GM23338 (cell line): Measurements from ENCODE around the gene TACC3. TPM values are rescaled to one million over a fixed set of nuclear protein-coding genes. Genes with fewer than 3 reads are reported as not detected.

Experiments used
- ATAC-seq: fragments of 200-7000 bp; cut with Tn5 transposase; 3 replicates; pipeline ENCODE4 v1.9.1; 2020
- DNase-seq: peaks from one replicate; pipeline ENCODE4 v3.0.0-alpha.2; 2015; ENCODE audit warnings: low spot score
- H2AFZ ChIP-seq: fragments of 200-600 bp; sonication (generic); 2 replicates; pipeline ENCODE4 v1.8.0; 2016; ENCODE audit warnings: antibody characterized with exemption, mild to moderate bottlenecking, moderate library complexity
- H3F3A ChIP-seq: fragments of 200-600 bp; sonication (generic); replicated peaks from 2 replicates; pipeline ENCODE4 v1.8.0; 2017; ENCODE audit warnings: antibody characterized with exemption, mixed run types, low read depth
- H3K27ac ChIP-seq: fragments of 200-600 bp; sonication (generic); 2 replicates; pipeline ENCODE4 v1.6.1; 2016; ENCODE audit warnings: low read depth
- H3K27me3 ChIP-seq: fragments of 200-600 bp; sonication (generic); 2 replicates; pipeline ENCODE4 v1.8.0; 2016; ENCODE audit warnings: mild to moderate bottlenecking, mixed run types, moderate library complexity; ENCODE audit not compliant: insufficient read depth
- H3K36me3 ChIP-seq: fragments of 200-600 bp; sonication (generic); 2 replicates; pipeline ENCODE4 v1.8.0; 2016; ENCODE audit warnings: mild to moderate bottlenecking; ENCODE audit not compliant: insufficient read depth
- H3K4me1 ChIP-seq: fragments of 200-600 bp; sonication (generic); 2 replicates; pipeline ENCODE4 v1.8.0; 2016; ENCODE audit warnings: mild to moderate bottlenecking, moderate library complexity; ENCODE audit not compliant: insufficient read depth
- H3K4me2 ChIP-seq: fragments of 200-600 bp; sonication (generic); 2 replicates; pipeline ENCODE4 v1.7.1; 2017; ENCODE audit warnings: mixed run types
- H3K4me3 ChIP-seq: fragments of 200-600 bp; sonication (generic); 2 replicates; pipeline ENCODE4 v1.6.1; 2016; ENCODE audit warnings: mixed run types
- H3K79me2 ChIP-seq: fragments of 200-600 bp; sonication (generic); replicated peaks from 2 replicates; pipeline ENCODE4 v1.8.0; 2017; ENCODE audit warnings: mild to moderate bottlenecking; ENCODE audit not compliant: insufficient read depth
- H3K9me2 ChIP-seq: fragments of 200-600 bp; sonication (generic); 2 replicates; pipeline ENCODE4 v1.8.0; 2017; ENCODE audit not compliant: insufficient read depth
- H4K20me1 ChIP-seq: fragments of 200-600 bp; sonication (generic); replicated peaks from 2 replicates; pipeline ENCODE4 v1.8.0; 2017; ENCODE audit warnings: mild to moderate bottlenecking; ENCODE audit not compliant: insufficient read depth
- H3K27ac Mint-ChIP-seq: 2 replicates; pipeline ENCODE4 v1.8.0; 2020; ENCODE audit warnings: inconsistent platforms, mild to moderate bottlenecking, moderate library complexity, mixed read lengths
- H3K27me3 Mint-ChIP-seq: 3 replicates; pipeline ENCODE4 v1.8.0; 2022; ENCODE audit warnings: low read depth, mild to moderate bottlenecking, moderate library complexity, mixed read lengths, inconsistent platforms; ENCODE audit not compliant: insufficient read depth, poor library complexity
- H3K36me3 Mint-ChIP-seq: 3 replicates; pipeline ENCODE4 v1.8.0; 2021; ENCODE audit warnings: low read depth, mild to moderate bottlenecking, inconsistent platforms, moderate library complexity, mixed read lengths
- H3K4me1 Mint-ChIP-seq: 3 replicates; pipeline ENCODE4 v1.8.0; 2020; ENCODE audit warnings: mild to moderate bottlenecking, inconsistent platforms, mixed read lengths
- H3K4me3 Mint-ChIP-seq: 3 replicates; pipeline ENCODE4 v1.8.0; 2021; ENCODE audit warnings: moderate library complexity, mild to moderate bottlenecking, inconsistent platforms, mixed read lengths
- H3K9me3 Mint-ChIP-seq: 3 replicates; pipeline ENCODE4 v1.8.0; 2020; ENCODE audit warnings: moderate library complexity, mild to moderate bottlenecking, inconsistent platforms, mixed read lengths
- CREB1 ChIP-seq: fragments of 250-450 bp; sonication (Bioruptor Pico); IDR thresholded peaks from 2 replicates; pipeline ENCODE4 v1.5.0; 2020; ENCODE audit warnings: low read depth, mild to moderate bottlenecking, moderate library complexity
- CTCF ChIP-seq, 2 experiments: fragments of 200-600 bp in 1 of 2; sonication (generic) in 1 of 2; conservative IDR thresholded peaks; 2 replicates each; pipeline versions ENCODE4 v1.5.1 to v1.6.1; 2016 to 2017; ENCODE audit warnings: antibody characterized with exemption in 2 of 2, low read depth in 2 of 2, mild to moderate bottlenecking in 2 of 2, moderate library complexity in 1 of 2
- ETS1 ChIP-seq: IDR thresholded peaks from 2 replicates; pipeline ENCODE4 v1.6.1; 2016; ENCODE audit warnings: antibody characterized with exemption
- EZH2 ChIP-seq: fragments of 200-600 bp; sonication (generic); IDR thresholded peaks from one replicate; pipeline ENCODE4 v1.8.0; 2017; ENCODE audit warnings: antibody characterized with exemption, mild to moderate bottlenecking, low read depth; ENCODE audit not compliant: unreplicated experiment
- JUNB ChIP-seq: IDR thresholded peaks from one replicate; pipeline ENCODE4 v1.6.1; 2016; ENCODE audit warnings: antibody characterized with exemption; ENCODE audit not compliant: unreplicated experiment
- NANOG ChIP-seq: IDR thresholded peaks from 2 replicates; pipeline ENCODE4 v1.6.1; 2016; ENCODE audit warnings: antibody characterized with exemption, borderline replicate concordance
- POLR2AphosphoS5 ChIP-seq: IDR thresholded peaks from 2 replicates; pipeline ENCODE4 v1.6.1; 2016; ENCODE audit warnings: antibody characterized with exemption, low read depth
- REST ChIP-seq: IDR thresholded peaks from one replicate; pipeline ENCODE4 v1.6.1; 2018; ENCODE audit warnings: antibody characterized with exemption; ENCODE audit not compliant: unreplicated experiment
- STAT1 ChIP-seq: IDR thresholded peaks from one replicate; pipeline ENCODE4 v1.6.1; 2016; ENCODE audit warnings: antibody characterized with exemption; ENCODE audit not compliant: unreplicated experiment
- ZNF331 ChIP-seq: fragments of 250-450 bp; sonication (Bioruptor Pico); IDR thresholded peaks from 2 replicates; pipeline ENCODE4 v1.5.0; 2020; ENCODE audit warnings: low read depth, mild to moderate bottlenecking, moderate library complexity
- polyA plus RNA-seq: library from polyadenylated mRNA; unstranded; fragments of >200 nt; fragmentation: Nextera tagmentation; extraction: Ambion mirVana; gene quantifications from 2 replicates; pipeline ENCODE4 v1.2.1, GENCODE V29; 2016
- total RNA-seq: library from RNA; depleted of rRNA; stranded (reverse); fragments of >200 nt; shearing (Covaris generic); gene quantifications from 2 replicates; pipeline ENCODE4 v1.2.3, GENCODE V29; 2014

The TACC3 gene
- total and polyA plus RNA-seq, 2 experiments from 2014 or later: 120 TPM

GRCh38 chr4:1758306-1759121 is 37.2 kb downstream of the TACC3 start (continued):
- no peak for TF ChIP-seq ETS1
- no peak for TF ChIP-seq CREB1 (CRISPR knock-in tag)
- TF ChIP-seq NANOG: no peak
- no peak for TF ChIP-seq EZH2
- TF ChIP-seq CTCF (conservative IDR thresholded peaks at IDR 0.05; ENCODE audit: low read depth in 2 of 2): no peak
- no peak for TF ChIP-seq JUNB
- no peak for TF ChIP-seq REST
- TF ChIP-seq STAT1: no peak
- no peak for TF ChIP-seq POLR2AphosphoS5
- TF ChIP-seq ZNF331 (CRISPR knock-in tag): no peak

- H3K27me3 ChIP-seq: no peaks in the 10 kb centered on the region
- peaks cover 4% of the 10 kb centered on the region for H3K27me3 Mint-ChIP-seq
- no peaks in the 10 kb centered on the region for H3F3A ChIP-seq
- H3K4me1 Mint-ChIP-seq: peaks cover 6% of the 10 kb centered on the region
- TF ChIP-seq JUNB: no peak
- no peaks in the 10 kb centered on the region for H4K20me1 ChIP-seq
- H3K36me3 ChIP-seq: no peaks in the 10 kb centered on the region
- no peaks in the 10 kb centered on the region for H3K9me3 Mint-ChIP-seq
- ATAC-seq: peak; percentile 7
- no peak overlapping the region for H2AFZ ChIP-seq
- H3K4me3 Mint-ChIP-seq: no peak overlapping the region
- no peak overlapping the region for H3K27ac Mint-ChIP-seq
- 0 out of 2 replicates have a peak, but pooled peaks cover 4% of the 10 kb centered on the region for H3K4me1 ChIP-seq
- no peaks in the 10 kb centered on the region for H3K36me3 Mint-ChIP-seq
- peak; percentile 58 for DNase-seq
- no peak overlapping the region for H3K27ac ChIP-seq
- H3K9me2 ChIP-seq: no peaks in the 10 kb centered on the region
- H3K4me3 ChIP-seq: no peak overlapping the region
- no peak overlapping the region for H3K4me2 ChIP-seq
- H3K79me2 ChIP-seq: no peaks in the 10 kb centered on the region
These were observed 38.0 kb downstream of the TACC3 start for GRCh38 chr4:1759170-1759817.
